Ishikawa (cell line): ENCODE results near the gene PLA2G5.

Source experiments
- CEBPB ChIP-seq: IDR thresholded peaks from 2 replicates; pipeline ENCODE4 v1.6.1; 2012
- CREB1 ChIP-seq: IDR thresholded peaks from 2 replicates; pipeline ENCODE4 v1.6.1; 2012; ENCODE audit warnings: low read depth
- EGR1 ChIP-seq: IDR thresholded peaks from 2 replicates; pipeline ENCODE4 v1.6.1; 2012
- EP300 ChIP-seq: IDR thresholded peaks from 2 replicates; pipeline ENCODE4 v1.6.1; 2012; ENCODE audit warnings: borderline replicate concordance
- FOXM1 ChIP-seq: IDR thresholded peaks from 2 replicates; pipeline ENCODE4 v1.6.1; 2012; ENCODE audit warnings: low read depth, borderline replicate concordance
- MAX ChIP-seq: IDR thresholded peaks from 2 replicates; pipeline ENCODE4 v1.6.1; 2012
- NFIC ChIP-seq: IDR thresholded peaks from 2 replicates; pipeline ENCODE4 v1.6.1; 2012
- RAD21 ChIP-seq: IDR thresholded peaks from 2 replicates; pipeline ENCODE4 v1.6.1; 2012; ENCODE audit warnings: low read depth
- TAF1 ChIP-seq: IDR thresholded peaks from 2 replicates; pipeline ENCODE4 v1.6.1; 2012; ENCODE audit warnings: low read depth, mild to moderate bottlenecking
- TCF12 ChIP-seq: IDR thresholded peaks from 2 replicates; pipeline ENCODE4 v1.6.1; 2012; ENCODE audit warnings: low read depth
- TEAD4 ChIP-seq: IDR thresholded peaks from 2 replicates; pipeline ENCODE4 v1.6.1; 2012
- USF1 ChIP-seq: IDR thresholded peaks from 2 replicates; pipeline ENCODE4 v1.6.1; 2012
- YY1 ChIP-seq: IDR thresholded peaks from 2 replicates; pipeline ENCODE4 v1.6.1; 2012; ENCODE audit warnings: low read depth
- ZBTB7A ChIP-seq: IDR thresholded peaks from 2 replicates; pipeline ENCODE4 v1.6.1; 2012; ENCODE audit warnings: low read depth
- TF ChIP-seq, protein P1 (sequence below): IDR thresholded peaks from 2 replicates; pipeline ENCODE4 v1.6.1; 2012; ENCODE audit warnings: low read depth, mild to moderate bottlenecking

PLA2G5 gene

DNA sequence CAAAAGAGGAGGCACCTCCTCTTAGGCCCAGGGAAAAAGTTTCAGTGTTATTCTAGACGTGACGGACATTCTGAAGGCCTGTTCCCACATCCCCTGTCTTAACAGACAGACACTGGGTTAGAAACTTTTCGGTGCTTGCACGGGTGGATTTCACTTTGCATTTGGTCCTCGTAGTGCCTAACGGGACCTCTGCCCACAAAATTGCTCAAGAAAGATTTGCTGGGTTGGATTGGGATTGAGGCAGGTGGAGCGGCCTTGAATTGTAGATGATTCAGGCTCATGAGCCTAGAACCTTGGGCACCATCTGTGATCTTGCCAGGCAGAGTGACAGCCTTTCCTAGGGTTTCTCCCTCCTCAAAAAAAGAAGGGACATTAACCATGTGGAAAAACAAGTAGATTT lies 2.8 kb downstream of the PLA2G5 start:
- no peak for TF ChIP-seq TEAD4

- TF ChIP-seq NFIC = no peak
- no peak for TF ChIP-seq TEAD4
- TF ChIP-seq YY1 = no peak
- no peak for TF ChIP-seq CREB1
- TF ChIP-seq CEBPB = no peak
- TF ChIP-seq ZBTB7A = no peak
- TF ChIP-seq TAF1 = no peak
- TF ChIP-seq EP300 = no peak
- no peak for TF ChIP-seq RAD21
- TF ChIP-seq EGR1 = no peak
- no peak for TF ChIP-seq MAX
- no peak for TF ChIP-seq TCF12
- TF ChIP-seq USF1 = no peak
- TF ChIP-seq, protein P1, sequence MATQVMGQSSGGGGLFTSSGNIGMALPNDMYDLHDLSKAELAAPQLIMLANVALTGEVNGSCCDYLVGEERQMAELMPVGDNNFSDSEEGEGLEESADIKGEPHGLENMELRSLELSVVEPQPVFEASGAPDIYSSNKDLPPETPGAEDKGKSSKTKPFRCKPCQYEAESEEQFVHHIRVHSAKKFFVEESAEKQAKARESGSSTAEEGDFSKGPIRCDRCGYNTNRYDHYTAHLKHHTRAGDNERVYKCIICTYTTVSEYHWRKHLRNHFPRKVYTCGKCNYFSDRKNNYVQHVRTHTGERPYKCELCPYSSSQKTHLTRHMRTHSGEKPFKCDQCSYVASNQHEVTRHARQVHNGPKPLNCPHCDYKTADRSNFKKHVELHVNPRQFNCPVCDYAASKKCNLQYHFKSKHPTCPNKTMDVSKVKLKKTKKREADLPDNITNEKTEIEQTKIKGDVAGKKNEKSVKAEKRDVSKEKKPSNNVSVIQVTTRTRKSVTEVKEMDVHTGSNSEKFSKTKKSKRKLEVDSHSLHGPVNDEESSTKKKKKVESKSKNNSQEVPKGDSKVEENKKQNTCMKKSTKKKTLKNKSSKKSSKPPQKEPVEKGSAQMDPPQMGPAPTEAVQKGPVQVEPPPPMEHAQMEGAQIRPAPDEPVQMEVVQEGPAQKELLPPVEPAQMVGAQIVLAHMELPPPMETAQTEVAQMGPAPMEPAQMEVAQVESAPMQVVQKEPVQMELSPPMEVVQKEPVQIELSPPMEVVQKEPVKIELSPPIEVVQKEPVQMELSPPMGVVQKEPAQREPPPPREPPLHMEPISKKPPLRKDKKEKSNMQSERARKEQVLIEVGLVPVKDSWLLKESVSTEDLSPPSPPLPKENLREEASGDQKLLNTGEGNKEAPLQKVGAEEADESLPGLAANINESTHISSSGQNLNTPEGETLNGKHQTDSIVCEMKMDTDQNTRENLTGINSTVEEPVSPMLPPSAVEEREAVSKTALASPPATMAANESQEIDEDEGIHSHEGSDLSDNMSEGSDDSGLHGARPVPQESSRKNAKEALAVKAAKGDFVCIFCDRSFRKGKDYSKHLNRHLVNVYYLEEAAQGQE = no peak
- no peak for TF ChIP-seq FOXM1
These were observed 3.3 kb downstream of the PLA2G5 start for GRCh38 chr1:20073256-20073655.

- TF ChIP-seq MAX (no peak), RAD21 (no peak), EP300 (no peak), USF1 (no peak), TCF12 (no peak), TEAD4 (no peak), EGR1 (no peak), YY1 (no peak), TAF1 (no peak), CREB1 (no peak), ZBTB7A (no peak), NFIC (no peak), FOXM1 (no peak), CEBPB (no peak)
- TF ChIP-seq, protein P1 = no peak
These were observed 4.2 kb downstream of the PLA2G5 start for GRCh38 chr1:20074055-20074724.

DNA sequence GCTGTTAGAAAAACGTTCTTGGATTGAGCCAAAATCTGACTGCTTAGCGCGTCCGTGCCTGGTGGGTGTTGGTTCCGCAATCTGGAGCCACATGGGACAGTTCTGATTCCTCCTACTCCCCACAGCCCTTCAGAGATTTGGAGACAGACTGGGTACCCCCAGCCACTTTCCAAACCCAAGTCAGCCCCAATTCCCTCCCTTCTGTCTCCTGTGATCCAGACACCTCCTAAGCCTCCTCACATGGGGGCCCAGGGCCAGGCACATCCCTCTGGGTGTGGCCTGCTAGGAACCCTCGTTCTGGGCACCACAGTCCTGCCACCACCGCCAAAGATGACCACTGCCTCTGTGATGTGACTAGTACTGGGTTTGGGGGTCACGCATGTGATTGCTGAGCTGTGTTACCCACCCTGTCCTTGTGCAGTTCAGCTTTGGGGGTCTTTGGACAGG lies 4.8 kb downstream of the PLA2G5 start:
- TF ChIP-seq MAX (no peak), YY1 (no peak), EP300 (no peak), USF1 (no peak), TEAD4 (no peak), NFIC (no peak), RAD21 (no peak), ZBTB7A (no peak), CREB1 (no peak), CEBPB (no peak), TCF12 (no peak), TAF1 (no peak), EGR1 (no peak)
- TF ChIP-seq, protein P1 = no peak
